SK-N-SH (cell line): ENCODE data around the gene BCR.

Source experiments
- CTCF ChIP-seq: fragments of 200-600 bp; sonication (generic); IDR thresholded peaks from 2 replicates; pipeline ENCODE4 v1.6.1; 2017; ENCODE audit warnings: antibody characterized with exemption, mild to moderate bottlenecking, moderate library complexity
- FOXM1 ChIP-seq: IDR thresholded peaks from 2 replicates; pipeline ENCODE4 v1.4.0; 2012; ENCODE audit warnings: low read depth, mild to moderate bottlenecking
- MXI1 ChIP-seq: IDR thresholded peaks from 2 replicates; pipeline ENCODE4 v1.6.1; 2012; ENCODE audit warnings: mild to moderate bottlenecking, low read depth, low read length, improper control_type of control experiment
- YY1 ChIP-seq: IDR thresholded peaks from 2 replicates; pipeline ENCODE4 v1.4.0; 2012; ENCODE audit warnings: low read depth, mild to moderate bottlenecking

- no peak for TF ChIP-seq CTCF
- TF ChIP-seq MXI1 = no peak
- no peak for TF ChIP-seq YY1
- no peak for TF ChIP-seq FOXM1
These were observed 13.6 kb downstream of the BCR start for GRCh38 chr22:23193882-23194281.
